NCI-H2171 (cell line): ENCODE data around the gene NCCRP1.
"Not testable (repeated sequence)": the region's sequence is repeated elsewhere in the genome, so short reads cannot be mapped to it uniquely, and the experiment has no call there.

Experiments
- DNase-seq: peaks from one replicate; lab custom pipeline; 2025; lab: John Stamatoyannopoulos, UW

The NCCRP1 gene

GRCh38 chr19:39208175-39208795 lies 11.5 kb downstream of the NCCRP1 start:
- no peak for DNase-seq

- no peak for DNase-seq
These were observed 12.4 kb downstream of the NCCRP1 start for GRCh38 chr19:39209196-39209595.

GRCh38 chr19:39211731-39212374 lies 15.1 kb downstream of the NCCRP1 start:
- DNase-seq, result no peak

GRCh38 chr19:39212375-39212742 lies 15.6 kb downstream of the NCCRP1 start:
- DNase-seq, result no peak

- DNase-seq, result not testable (repeated sequence)
These were observed 18.6 kb downstream of the NCCRP1 start for GRCh38 chr19:39215323-39215722.

- no peak for DNase-seq
These were observed 20.3 kb downstream of the NCCRP1 start for GRCh38 chr19:39217094-39217493.

GRCh38 chr19:39218230-39219007 lies 21.7 kb downstream of the NCCRP1 start:
- peak; percentile 27 for DNase-seq

- not testable (repeated sequence) for DNase-seq
These were observed 22.3 kb downstream of the NCCRP1 start for GRCh38 chr19:39219108-39219507.

GRCh38 chr19:39223703-39224279 lies 27.0 kb downstream of the NCCRP1 start:
- no peak for DNase-seq

- no peak for DNase-seq
These were observed 28.1 kb downstream of the NCCRP1 start for GRCh38 chr19:39224910-39225309.

GRCh38 chr19:39230096-39230764 lies 33.5 kb downstream of the NCCRP1 start:
- no peak for DNase-seq

- DNase-seq, result no peak
These were observed 35.9 kb downstream of the NCCRP1 start for GRCh38 chr19:39232708-39233107.

- no peak for DNase-seq
These were observed 39.8 kb downstream of the NCCRP1 start for GRCh38 chr19:39236527-39236926.

GRCh38 chr19:39237200-39238184 lies 40.7 kb downstream of the NCCRP1 start:
- DNase-seq, result no peak

GRCh38 chr19:39238209-39238608 lies 41.4 kb downstream of the NCCRP1 start:
- DNase-seq, result no peak

- DNase-seq, result no peak
These were observed 42.2 kb downstream of the NCCRP1 start for GRCh38 chr19:39238944-39239343.

- no peak for DNase-seq
These were observed 43.7 kb downstream of the NCCRP1 start for GRCh38 chr19:39240421-39240820.

- not testable (repeated sequence) for DNase-seq
These were observed 47.0 kb downstream of the NCCRP1 start for GRCh38 chr19:39243741-39244140.

GRCh38 chr19:39244410-39245100 lies 47.8 kb downstream of the NCCRP1 start, which contains the start of gene IFNL3:
Gene IFNL3, minus strand, starts transcription at chr19:39245006. Its CDS starts 39 bp downstream, at chr19:39244967.
- not testable (repeated sequence) for DNase-seq

GRCh38 chr19:39245166-39245565 lies 48.4 kb downstream of the NCCRP1 start:
- DNase-seq, result peak; percentile 51
